Tibial artery (tissue), 4 donors: ENCODE results near the gene GREM1.

Experiments
- DNase-seq, 2 donors: peaks; one replicate each; pipeline ENCODE4 v3.0.0-alpha.2; 2019
- H3K27ac ChIP-seq, 2 donors: fragments of 200-600 bp; sonication (generic) in 1 of 2; 1 replicate in 1 of 2; 2 replicates in 1 of 2; pipeline ENCODE4 v1.5.1; 2018 to 2019; ENCODE audit warnings: mild to moderate bottlenecking in 1 of 2
- H3K27me3 ChIP-seq, 2 donors: fragments of 200-600 bp; sonication (generic) in 1 of 2; one replicate each; pipeline versions ENCODE4 v1.5.1 to v1.6.0; 2016 to 2019
- H3K36me3 ChIP-seq, 3 donors: fragments of 200-600 bp; sonication (generic) in 2 of 3; one replicate each; pipeline ENCODE4 v1.5.1; 2016 to 2019; ENCODE audit warnings: mild to moderate bottlenecking in 2 of 3
- H3K4me1 ChIP-seq, 4 donors: fragments of 200-600 bp; sonication (generic) in 2 of 4; 1 replicate in 3 of 4; 2 replicates in 1 of 4; pipeline ENCODE4 v1.5.1; 2016 to 2019
- H3K4me3 ChIP-seq, 2 donors: fragments of 200-600 bp; sonication (generic) in 1 of 2; 1 replicate in 1 of 2; 2 replicates in 1 of 2; pipeline ENCODE4 v1.5.1; 2018 to 2019; ENCODE audit warnings: mild to moderate bottlenecking in 2 of 2
- H3K9me3 ChIP-seq, 3 donors: fragments of 200-600 bp; sonication (generic) in 1 of 3; one replicate each; pipeline ENCODE4 v1.5.1; 2016 to 2019
- intact Hi-C: fragments of 100-400 bp; cut with DNase I; formaldehyde crosslinking; loops from one replicate; pipeline ENCODE4 v1.15.0; 2023; ENCODE audit warnings: low total_unique reads
- TF ChIP-seq, protein P1 (sequence below), 2 experiments: fragments of 200-600 bp in 1 of 2; fragments of 450-650 bp in 1 of 2; IDR thresholded peaks; one replicate each; pipeline ENCODE4 v1.5.1; 2017 to 2019; ENCODE audit warnings: antibody characterized with exemption in 2 of 2, mild to moderate bottlenecking in 1 of 2, moderate library complexity in 1 of 2

Gene GREM1

DNA sequence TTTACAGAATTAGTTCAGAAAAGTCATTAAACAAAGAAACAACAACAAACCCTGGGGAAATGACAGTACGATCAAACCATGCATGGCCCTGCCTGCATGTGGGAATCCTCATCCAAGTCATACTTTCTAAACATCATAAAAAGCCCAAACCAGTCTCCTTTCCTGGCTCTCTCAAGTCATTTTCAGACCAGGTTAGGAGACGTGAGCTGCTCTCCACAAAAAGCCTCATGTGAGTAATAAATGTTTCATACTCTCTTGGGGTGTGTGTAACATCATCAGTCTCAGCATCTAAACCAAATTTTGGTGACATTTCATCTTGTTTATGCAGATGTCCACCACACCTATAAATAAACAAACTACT, 18.9 kb downstream of the GREM1 start:
- H3K4me3 ChIP-seq: no peak overlapping the region

DNA sequence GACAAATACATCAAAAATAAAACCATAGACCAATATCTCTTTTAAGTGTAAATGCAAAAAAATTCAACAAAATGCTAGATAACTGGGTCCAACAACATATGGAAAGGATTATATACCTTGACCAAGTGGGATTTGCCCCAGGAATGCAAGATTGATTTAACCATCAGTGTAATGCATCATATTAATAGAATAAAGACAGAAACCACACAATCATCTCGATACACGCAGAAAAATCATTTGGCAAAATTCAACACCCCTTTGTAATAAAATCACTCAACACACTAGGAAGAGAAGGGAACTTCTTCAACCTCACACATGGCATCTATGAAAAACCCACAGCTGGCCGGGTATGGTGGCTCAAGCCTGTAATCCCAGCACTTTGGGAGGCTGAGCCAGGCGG, 19.5 kb downstream of the GREM1 start:
- no peaks in the 10 kb centered on the region for H3K27me3 ChIP-seq
- DNase-seq: no peak
- TF ChIP-seq, protein P1, sequence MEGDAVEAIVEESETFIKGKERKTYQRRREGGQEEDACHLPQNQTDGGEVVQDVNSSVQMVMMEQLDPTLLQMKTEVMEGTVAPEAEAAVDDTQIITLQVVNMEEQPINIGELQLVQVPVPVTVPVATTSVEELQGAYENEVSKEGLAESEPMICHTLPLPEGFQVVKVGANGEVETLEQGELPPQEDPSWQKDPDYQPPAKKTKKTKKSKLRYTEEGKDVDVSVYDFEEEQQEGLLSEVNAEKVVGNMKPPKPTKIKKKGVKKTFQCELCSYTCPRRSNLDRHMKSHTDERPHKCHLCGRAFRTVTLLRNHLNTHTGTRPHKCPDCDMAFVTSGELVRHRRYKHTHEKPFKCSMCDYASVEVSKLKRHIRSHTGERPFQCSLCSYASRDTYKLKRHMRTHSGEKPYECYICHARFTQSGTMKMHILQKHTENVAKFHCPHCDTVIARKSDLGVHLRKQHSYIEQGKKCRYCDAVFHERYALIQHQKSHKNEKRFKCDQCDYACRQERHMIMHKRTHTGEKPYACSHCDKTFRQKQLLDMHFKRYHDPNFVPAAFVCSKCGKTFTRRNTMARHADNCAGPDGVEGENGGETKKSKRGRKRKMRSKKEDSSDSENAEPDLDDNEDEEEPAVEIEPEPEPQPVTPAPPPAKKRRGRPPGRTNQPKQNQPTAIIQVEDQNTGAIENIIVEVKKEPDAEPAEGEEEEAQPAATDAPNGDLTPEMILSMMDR (IDR thresholded peaks at IDR 0.05): no peak
- no peak overlapping the region for H3K4me3 ChIP-seq
- H3K9me3 ChIP-seq: peaks cover 0 to 11% (median 0%) of the 10 kb centered on the region in 3 donors
- no peaks in the 10 kb centered on the region for H3K36me3 ChIP-seq
- H3K27ac ChIP-seq: no peak overlapping the region
- H3K4me1 ChIP-seq: no peaks in the 10 kb centered on the region
- intact Hi-C loops: no loop called here

More for the DNA sequence above, 18.9 kb downstream of the GREM1 start:
- Histone ChIP-seq H3K27ac (no peak overlapping the region), H3K9me3 (peaks cover 0 to 11% (median 0%) of the 10 kb centered on the region in 3 donors), H3K4me1 (no peaks in the 10 kb centered on the region), H3K27me3 (no peaks in the 10 kb centered on the region), H3K36me3 (no peaks in the 10 kb centered on the region)
- intact Hi-C loops: no loop called here
- TF ChIP-seq, protein P1 (IDR thresholded peaks at IDR 0.05): no peak
- DNase-seq: no peak

DNA sequence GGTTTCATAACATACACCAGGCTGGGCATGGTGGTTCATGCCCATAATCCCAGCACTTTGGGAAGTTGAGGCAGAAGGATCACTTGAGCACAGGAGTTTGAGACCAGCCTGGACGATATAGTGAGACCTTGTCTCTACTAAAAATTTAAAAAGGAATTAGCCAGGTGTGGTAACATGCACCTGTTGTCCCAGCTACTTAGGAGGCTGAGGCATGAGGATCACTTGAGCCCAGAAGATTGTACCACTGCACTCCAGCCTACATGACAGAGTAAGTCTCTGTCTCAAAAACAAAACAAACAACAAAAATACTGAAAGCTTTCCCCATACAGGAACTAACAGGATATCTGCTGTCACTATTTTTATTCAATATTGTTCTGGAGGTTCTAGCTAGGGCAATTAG, 20.9 kb downstream of the GREM1 start:
- Histone ChIP-seq H3K27ac (no peak overlapping the region), H3K9me3 (peaks cover 0 to 11% (median 0%) of the 10 kb centered on the region in 3 donors), H3K4me1 (no peaks in the 10 kb centered on the region), H3K27me3 (no peaks in the 10 kb centered on the region), H3K36me3 (no peaks in the 10 kb centered on the region), H3K4me3 (no peak overlapping the region)
- no peak for DNase-seq
- intact Hi-C loops: no loop called here
- TF ChIP-seq, protein P1 (IDR thresholded peaks at IDR 0.05): no peak

DNA sequence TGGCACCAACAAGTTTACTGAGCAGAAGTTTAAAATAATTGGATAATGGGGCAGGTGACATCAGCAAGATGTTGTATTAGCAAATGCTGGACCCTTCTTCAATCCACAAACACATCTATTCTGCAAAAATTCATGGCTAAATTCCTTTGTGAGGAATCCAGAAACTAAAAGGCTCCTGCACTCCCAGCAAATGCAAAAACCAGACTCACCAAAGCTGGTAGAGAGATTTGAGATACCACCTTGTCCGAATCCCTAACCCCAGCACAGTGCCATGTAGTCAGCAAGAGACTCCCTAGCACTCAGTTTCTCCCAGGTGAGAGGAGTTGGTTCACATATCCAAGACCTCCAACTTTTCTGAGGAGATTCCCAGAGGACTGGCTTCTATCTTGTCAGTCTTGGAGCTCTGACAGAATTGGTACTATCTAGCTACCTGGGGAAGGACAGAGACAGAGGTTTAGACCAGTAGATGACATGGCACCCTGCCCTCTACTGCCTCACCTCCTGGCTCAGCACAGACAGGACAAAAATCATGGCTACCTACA, 21.8 kb downstream of the GREM1 start:
- Histone ChIP-seq H3K27me3 (no peaks in the 10 kb centered on the region), H3K4me1 (no peaks in the 10 kb centered on the region), H3K9me3 (peaks cover 0 to 11% (median 0%) of the 10 kb centered on the region in 3 donors), H3K36me3 (no peaks in the 10 kb centered on the region), H3K27ac (no peak overlapping the region), H3K4me3 (no peak overlapping the region)
- TF ChIP-seq, protein P1 (IDR thresholded peaks at IDR 0.05): no peak
- intact Hi-C loops: no loop called here
- DNase-seq: no peak

DNA sequence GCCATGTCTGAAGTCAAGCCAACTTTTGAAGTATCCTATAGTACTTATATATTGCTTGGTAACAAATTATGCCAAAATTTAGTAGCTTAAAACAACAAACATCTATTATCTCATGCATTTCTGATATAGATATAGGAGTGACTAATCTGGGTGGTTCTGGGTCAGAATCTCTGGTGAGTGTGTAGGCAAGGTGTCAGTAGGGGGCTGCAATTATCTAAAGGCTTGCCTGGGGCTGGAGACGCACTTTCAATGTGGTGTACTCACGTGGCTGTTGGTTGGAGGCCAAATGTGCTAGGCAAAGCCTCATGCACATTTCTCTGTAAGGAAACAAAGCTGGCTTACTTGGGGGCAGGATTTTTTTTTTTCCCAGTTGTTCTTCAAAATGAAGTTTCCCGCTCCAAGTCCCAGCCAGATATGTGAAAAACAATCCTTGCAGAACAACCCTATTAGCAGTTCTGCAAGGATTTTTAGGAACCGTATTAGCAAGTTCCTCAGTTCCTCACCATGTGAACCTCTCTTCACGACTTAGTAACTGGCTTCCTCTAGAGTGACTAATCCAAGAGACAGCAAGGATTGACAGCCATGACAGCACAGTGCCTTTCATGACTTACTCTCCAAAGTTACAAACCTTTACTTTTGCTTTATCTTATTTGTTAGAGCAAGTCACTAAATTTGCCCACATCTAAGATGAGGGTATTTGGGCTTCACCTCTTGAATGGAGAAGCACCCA, 25.8 kb downstream of the GREM1 start:
- Histone ChIP-seq H3K36me3 (no peaks in the 10 kb centered on the region), H3K9me3 (peaks cover 0 to 11% (median 0%) of the 10 kb centered on the region in 3 donors), H3K27me3 (no peaks in the 10 kb centered on the region), H3K4me3 (no peak overlapping the region), H3K27ac (no peak overlapping the region), H3K4me1 (no peaks in the 10 kb centered on the region)
- intact Hi-C loops: no loop called here
- TF ChIP-seq, protein P1 (IDR thresholded peaks at IDR 0.05): no peak
- no peak for DNase-seq
